WTC11 (cell line): ENCODE measurements around the gene UMAD1. TPM values are rescaled to one million over a fixed set of nuclear protein-coding genes. Genes with fewer than 3 reads are reported as not detected.

Experiments used
- ATAC-seq: fragments of 200-7000 bp; cut with Tn5 transposase; 2 replicates; pipeline ENCODE4 v1.10.0; 2021; ENCODE audit warnings: mild to moderate bottlenecking, moderate library complexity
- CTCF ChIA-PET: fragments of 300-600 bp; sonication (Branson Sonifier 250); formaldehyde crosslinking; loops from one replicate; lab custom pipeline; 2021; ENCODE audit warnings: antibody characterized with exemption; lab: Charles Lee
- POLR2A ChIA-PET: fragments of 350-600 bp; sonication (Branson Sonifier 250); formaldehyde crosslinking; loops from one replicate; lab custom pipeline; 2021; ENCODE audit warnings: antibody characterized with exemption; lab: Charles Lee
- DNase-seq: peaks from one replicate; pipeline ENCODE4 v3.0.0; 2021; ENCODE audit warnings: low spot score
- H3K27ac Mint-ChIP-seq: 2 replicates; pipeline ENCODE4 v1.8.0; 2021; ENCODE audit warnings: mixed read lengths
- H3K27me3 Mint-ChIP-seq: 2 replicates; pipeline ENCODE4 v1.8.0; 2021; ENCODE audit warnings: low read depth, mild to moderate bottlenecking, moderate library complexity, mixed read lengths
- H3K36me3 Mint-ChIP-seq: 2 replicates; pipeline ENCODE4 v1.8.0; 2021; ENCODE audit warnings: mixed read lengths
- H3K4me1 Mint-ChIP-seq: 2 replicates; pipeline ENCODE4 v1.8.0; 2022; ENCODE audit warnings: mixed read lengths
- H3K4me3 Mint-ChIP-seq: 2 replicates; pipeline ENCODE4 v1.8.0; 2021; ENCODE audit warnings: mild to moderate bottlenecking, moderate library complexity, mixed read lengths
- H3K9me3 Mint-ChIP-seq: 2 replicates; pipeline ENCODE4 v1.8.0; 2021; ENCODE audit warnings: mixed read lengths
- ATF2 ChIP-seq: sonication (generic); formaldehyde crosslinking; IDR thresholded peaks from 2 replicates; pipeline ENCODE4 v1.8.1; 2022; ENCODE audit warnings: low read depth, missing genetic modification reagents, borderline replicate concordance
- ATF3 ChIP-seq: sonication (generic); formaldehyde crosslinking; conservative IDR thresholded peaks from 2 replicates; pipeline ENCODE4 v1.8.1; 2022; ENCODE audit warnings: mild to moderate bottlenecking, missing genetic modification reagents
- ATF6 ChIP-seq: sonication (generic); formaldehyde crosslinking; IDR thresholded peaks from 2 replicates; pipeline ENCODE4 v1.8.1; 2023; ENCODE audit warnings: mild to moderate bottlenecking, missing genetic modification reagents
- CDX4 ChIP-seq: fragments of 250-450 bp; sonication (Bioruptor Pico); IDR thresholded peaks from 2 replicates; pipeline ENCODE4 v1.9.0; 2021; ENCODE audit warnings: moderate library complexity, mild to moderate bottlenecking, inconsistent platforms, borderline replicate concordance
- ELF4 ChIP-seq: sonication (generic); formaldehyde crosslinking; IDR thresholded peaks from 2 replicates; pipeline ENCODE4 v1.8.1; 2022; ENCODE audit warnings: low read depth, mild to moderate bottlenecking, moderate library complexity, missing genetic modification reagents
- ERG ChIP-seq: fragments of 250-450 bp; sonication (Bioruptor Pico); IDR thresholded peaks from 2 replicates; pipeline ENCODE4 v1.8.0; 2021; ENCODE audit warnings: mild to moderate bottlenecking
- FOXP1 ChIP-seq: sonication (generic); formaldehyde crosslinking; IDR thresholded peaks from 2 replicates; pipeline ENCODE4 v1.8.0; 2022; ENCODE audit warnings: missing genetic modification reagents, mild to moderate bottlenecking, moderate library complexity, borderline replicate concordance
- HMGXB4 ChIP-seq: sonication (generic); formaldehyde crosslinking; IDR thresholded peaks from 2 replicates; pipeline ENCODE4 v1.8.1; 2023; ENCODE audit warnings: mild to moderate bottlenecking, moderate library complexity, missing genetic modification reagents
- MLX ChIP-seq: sonication (generic); formaldehyde crosslinking; IDR thresholded peaks from 2 replicates; pipeline ENCODE4 v1.8.1; 2023; ENCODE audit warnings: mild to moderate bottlenecking, missing genetic modification reagents, moderate library complexity
- NFATC4 ChIP-seq: fragments of 250-450 bp; sonication (Bioruptor Pico); IDR thresholded peaks from 2 replicates; pipeline ENCODE4 v1.9.0; 2021; ENCODE audit warnings: mild to moderate bottlenecking
- SMAD4 ChIP-seq: sonication (generic); formaldehyde crosslinking; IDR thresholded peaks from 2 replicates; pipeline ENCODE4 v1.8.0; 2022; ENCODE audit warnings: mild to moderate bottlenecking, missing genetic modification reagents
- ZMAT4 ChIP-seq: fragments of 250-450 bp; sonication (Bioruptor Pico); IDR thresholded peaks from 2 replicates; pipeline ENCODE4 v1.9.0; 2021; ENCODE audit warnings: mild to moderate bottlenecking
- ZNF232 ChIP-seq: sonication (generic); formaldehyde crosslinking; IDR thresholded peaks from 2 replicates; pipeline ENCODE4 v1.8.0; 2022; ENCODE audit warnings: mild to moderate bottlenecking, missing genetic modification reagents
- ZNF263 ChIP-seq: sonication (generic); formaldehyde crosslinking; IDR thresholded peaks from 2 replicates; pipeline ENCODE4 v1.8.1; 2022; ENCODE audit warnings: low read depth, mild to moderate bottlenecking, moderate library complexity, missing genetic modification reagents
- ZNF396 ChIP-seq: fragments of 250-450 bp; sonication (Bioruptor Pico); IDR thresholded peaks from 2 replicates; pipeline ENCODE4 v1.8.0; 2021; ENCODE audit warnings: mild to moderate bottlenecking, moderate library complexity, borderline replicate concordance
- total RNA-seq: library from RNA; stranded (reverse); gene quantifications from 3 replicates; pipeline ENCODE4 v1.2.3, GENCODE V29; 2021

Gene UMAD1
- total RNA-seq, 1 experiment from 2014 or later = 13.0 TPM

GRCh38 chr7:7681191-7681935 is 40.8 kb downstream of the UMAD1 start:
- POLR2A ChIA-PET = no interaction called here
- no peak for DNase-seq
- no peaks in the 10 kb centered on the region; the same call in 1 of the 2 replicates for H3K27me3 Mint-ChIP-seq
- peaks cover 18% of the 10 kb centered on the region for H3K4me1 Mint-ChIP-seq
- ATAC-seq = peak; percentile 50
- H3K4me3 Mint-ChIP-seq = no peak overlapping the region
- H3K9me3 Mint-ChIP-seq = peaks cover 7% of the 10 kb centered on the region
- no peak overlapping the region for H3K27ac Mint-ChIP-seq
- no peak for TF ChIP-seq HMGXB4
- TF ChIP-seq ZNF232 = no peak
- no peak for TF ChIP-seq MLX (CRISPR knock-in tag)
- TF ChIP-seq FOXP1 = no peak
- no peak for TF ChIP-seq SMAD4 (CRISPR knock-in tag)
- TF ChIP-seq ATF3 (CRISPR knock-in tag) = no peak
- no peak for TF ChIP-seq ATF6
- no peak for TF ChIP-seq ZNF263 (CRISPR knock-in tag)
- TF ChIP-seq ZNF396 (CRISPR knock-in tag) = no peak
- TF ChIP-seq, all 79 proteins: peak for 0
- CTCF ChIA-PET = interaction anchor here (0.6 to 2.5 kb wide), 33 partner anchors 9 to 615 kb away, joined by 3 to 21 read pairs (median 4); no protein-coding TSS in a partner anchor
- peaks cover 6% of the 10 kb centered on the region for H3K36me3 Mint-ChIP-seq

- TF ChIP-seq ELF4 (CRISPR knock-in tag) = no peak
- TF ChIP-seq ZMAT4 (CRISPR knock-in tag) = no peak
- TF ChIP-seq CDX4 = no peak
- no peak for TF ChIP-seq ATF2 (CRISPR knock-in tag)
- no peak for TF ChIP-seq NFATC4 (CRISPR knock-in tag)
- TF ChIP-seq ERG (CRISPR knock-in tag) = no peak
- no peaks in the 10 kb centered on the region; the same call in 1 of the 2 replicates for H3K27me3 Mint-ChIP-seq
- DNase-seq (no peak), ATAC-seq (no peak)
- H3K4me3 Mint-ChIP-seq = no peak overlapping the region
- peaks cover 21% of the 10 kb centered on the region for H3K4me1 Mint-ChIP-seq
- no peak overlapping the region for H3K27ac Mint-ChIP-seq
- CTCF ChIA-PET = interaction anchor here (0.9 to 2.5 kb wide), 20 partner anchors 9 to 614 kb away, joined by 3 to 21 read pairs (median 5); no protein-coding TSS in a partner anchor
- peaks cover 6% of the 10 kb centered on the region for H3K36me3 Mint-ChIP-seq
- POLR2A ChIA-PET = no interaction called here
- peaks cover 7% of the 10 kb centered on the region for H3K9me3 Mint-ChIP-seq
Observed at GRCh38 chr7:7681936-7682329, 41.4 kb downstream of the UMAD1 start.
